ENCODE measurements around the gene C1orf159. TPM values are rescaled to one million over a fixed set of nuclear protein-coding genes. Genes with fewer than 3 reads are reported as not detected.

C1orf159 gene
- total and polyA plus RNA-seq, 2 donors from 2014 or later: 8.6 to 14.8 TPM

DNA sequence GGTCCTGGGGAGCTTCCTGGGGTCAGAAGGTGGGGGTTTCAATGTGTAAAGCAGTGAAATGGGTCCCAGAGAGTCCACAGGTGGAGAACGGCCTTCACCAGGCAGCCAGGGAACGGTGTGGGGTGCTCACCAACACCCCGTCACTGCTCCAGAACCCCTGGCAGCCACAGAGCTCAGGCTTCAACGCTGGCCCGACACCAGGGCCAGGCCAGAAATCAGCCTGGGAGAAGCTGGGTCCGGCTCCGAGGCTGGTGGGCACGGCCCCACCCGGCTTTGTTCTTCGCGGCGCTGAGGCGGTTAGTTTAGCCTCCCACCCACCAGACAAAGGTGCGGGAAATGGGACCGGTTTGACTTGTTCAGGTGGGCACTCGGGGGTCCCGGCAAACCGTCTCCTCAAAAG, 24.8 kb upstream of the C1orf159 start:
- peaks cover 0 to 4% (median 0%) of the 10 kb centered on the region in 3 donors for H3K4me1 ChIP-seq (ENCODE audit: control insufficient read depth in 2 of 3, insufficient read depth in 2 of 3, low read depth in 1 of 3, low read length in 3 of 3)
- no peak overlapping the region for H3K4me3 ChIP-seq (ENCODE audit: low read length in 3 of 3)
- intact Hi-C loops (cut with DNase I): no loop called here
- FAIRE-seq: no peak
- no peak overlapping the region for H3K9ac ChIP-seq (ENCODE audit: low read length in 3 of 3)
- TF ChIP-seq, protein P1, sequence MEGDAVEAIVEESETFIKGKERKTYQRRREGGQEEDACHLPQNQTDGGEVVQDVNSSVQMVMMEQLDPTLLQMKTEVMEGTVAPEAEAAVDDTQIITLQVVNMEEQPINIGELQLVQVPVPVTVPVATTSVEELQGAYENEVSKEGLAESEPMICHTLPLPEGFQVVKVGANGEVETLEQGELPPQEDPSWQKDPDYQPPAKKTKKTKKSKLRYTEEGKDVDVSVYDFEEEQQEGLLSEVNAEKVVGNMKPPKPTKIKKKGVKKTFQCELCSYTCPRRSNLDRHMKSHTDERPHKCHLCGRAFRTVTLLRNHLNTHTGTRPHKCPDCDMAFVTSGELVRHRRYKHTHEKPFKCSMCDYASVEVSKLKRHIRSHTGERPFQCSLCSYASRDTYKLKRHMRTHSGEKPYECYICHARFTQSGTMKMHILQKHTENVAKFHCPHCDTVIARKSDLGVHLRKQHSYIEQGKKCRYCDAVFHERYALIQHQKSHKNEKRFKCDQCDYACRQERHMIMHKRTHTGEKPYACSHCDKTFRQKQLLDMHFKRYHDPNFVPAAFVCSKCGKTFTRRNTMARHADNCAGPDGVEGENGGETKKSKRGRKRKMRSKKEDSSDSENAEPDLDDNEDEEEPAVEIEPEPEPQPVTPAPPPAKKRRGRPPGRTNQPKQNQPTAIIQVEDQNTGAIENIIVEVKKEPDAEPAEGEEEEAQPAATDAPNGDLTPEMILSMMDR (IDR thresholded peaks at IDR 0.05; ENCODE audit: borderline replicate concordance, extremely low read depth, insufficient read depth): no peak
- H3K27me3 ChIP-seq (ENCODE audit: control insufficient read depth, insufficient read depth, low read length): no peaks in the 10 kb centered on the region
- DNase-seq: no peak
- H3K27ac ChIP-seq (ENCODE audit: low read depth in 2 of 2, low read length in 2 of 2): no peak overlapping the region
- H3K9me3 ChIP-seq (ENCODE audit: control insufficient read depth in 2 of 3, insufficient read depth in 1 of 3, low read length in 3 of 3): no peaks in the 10 kb centered on the region
- no peaks in the 10 kb centered on the region for H3K36me3 ChIP-seq (ENCODE audit: control insufficient read depth in 2 of 3, insufficient read depth in 3 of 3, low read length in 3 of 3)

DNA sequence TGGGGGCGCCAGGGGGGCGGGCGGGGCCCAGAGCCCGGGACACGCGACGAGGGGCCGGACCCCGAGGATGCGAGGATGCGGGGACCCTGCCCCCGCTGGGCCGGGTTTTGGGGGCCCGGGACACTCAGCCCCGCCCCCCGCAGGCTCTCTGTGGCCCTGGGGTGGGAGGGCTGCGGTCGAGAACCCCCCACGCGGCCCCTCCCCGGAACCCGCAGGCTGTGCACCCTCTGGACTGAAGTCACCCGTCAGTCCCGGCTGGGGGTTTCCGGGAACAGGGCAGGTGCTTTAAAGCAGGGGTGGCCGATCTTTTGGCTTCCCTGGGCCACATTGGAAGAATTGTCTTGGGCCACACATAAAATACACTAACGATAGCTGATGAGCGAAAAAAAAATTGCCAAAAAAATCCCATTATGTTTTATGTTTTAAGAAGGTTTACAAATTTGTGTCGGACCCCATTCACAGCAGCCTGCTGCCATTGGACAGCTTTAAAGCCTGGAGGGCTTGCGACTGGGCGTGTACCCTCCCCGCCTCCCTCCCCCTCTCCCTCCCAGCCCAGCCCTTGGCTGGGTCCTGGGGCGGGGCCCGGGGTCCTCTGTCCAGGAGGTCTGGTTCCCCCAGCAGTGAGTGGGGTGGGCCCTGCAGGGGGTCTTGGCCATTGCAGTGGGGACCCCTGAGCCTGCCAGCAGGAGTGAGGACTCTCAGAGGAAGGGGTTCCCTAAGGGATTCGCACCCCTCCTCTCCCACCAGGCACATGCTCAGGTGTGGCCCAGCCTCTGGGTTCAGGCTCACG, 21.6 kb upstream of the C1orf159 start:
- intact Hi-C loops (cut with DNase I): no loop called here
- H3K4me3 ChIP-seq (ENCODE audit: low read length in 3 of 3): no peak overlapping the region
- FAIRE-seq (no peak), DNase-seq (peak in 1 of 5 donors; percentile 34)
- no peaks in the 10 kb centered on the region for H3K36me3 ChIP-seq (ENCODE audit: control insufficient read depth in 2 of 3, insufficient read depth in 3 of 3, low read length in 3 of 3)
- no peak overlapping the region for H3K9ac ChIP-seq (ENCODE audit: low read length in 3 of 3)
- no peaks in the 10 kb centered on the region for H3K27me3 ChIP-seq (ENCODE audit: control insufficient read depth, insufficient read depth, low read length)
- no peaks in the 10 kb centered on the region for H3K9me3 ChIP-seq (ENCODE audit: control insufficient read depth in 2 of 3, insufficient read depth in 1 of 3, low read length in 3 of 3)
- peaks cover 0 to 17% (median 10%) of the 10 kb centered on the region in 3 donors for H3K4me1 ChIP-seq (ENCODE audit: control insufficient read depth in 2 of 3, insufficient read depth in 2 of 3, low read depth in 1 of 3, low read length in 3 of 3)
- TF ChIP-seq, protein P1 (IDR thresholded peaks at IDR 0.05; ENCODE audit: borderline replicate concordance, extremely low read depth, insufficient read depth): no peak
- H3K27ac ChIP-seq (ENCODE audit: low read depth in 2 of 2, low read length in 2 of 2): no peak overlapping the region

DNA sequence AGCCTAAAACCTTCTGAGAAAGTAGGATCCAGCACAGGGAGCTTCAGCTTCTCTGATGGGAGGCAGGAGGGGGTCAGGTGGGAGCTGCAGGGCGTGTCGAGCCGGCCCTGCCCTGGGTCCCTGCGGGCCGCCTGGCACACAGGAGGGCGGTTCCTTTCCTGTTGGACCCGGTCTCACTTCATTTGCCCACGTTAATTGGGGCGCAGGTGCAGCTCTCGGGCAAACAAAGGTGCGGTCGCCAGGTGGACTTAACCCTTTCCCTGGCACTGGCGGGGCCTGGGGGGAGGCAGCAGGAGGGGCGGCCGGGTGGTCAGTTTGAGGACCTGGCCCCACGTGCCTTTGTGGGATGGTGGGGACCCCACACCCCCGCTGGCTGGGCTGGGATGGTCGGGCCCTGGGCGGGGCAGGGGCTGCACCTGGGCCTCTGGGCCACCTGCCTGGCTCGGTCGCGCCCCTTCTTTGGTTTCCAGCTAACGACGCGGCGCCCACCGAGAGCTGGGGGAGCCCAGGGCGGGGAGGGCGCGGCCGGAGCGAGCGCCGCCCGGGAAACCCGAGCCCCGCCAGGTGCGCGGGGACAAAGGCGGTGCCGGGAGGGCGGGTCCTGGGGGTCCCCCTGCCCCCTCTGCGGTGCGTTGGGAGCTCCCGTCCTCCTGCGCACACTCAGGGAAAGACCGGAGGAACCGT, 20.8 kb upstream of the C1orf159 start:
- H3K27ac ChIP-seq (ENCODE audit: low read depth in 2 of 2, low read length in 2 of 2): peak overlapping the region; percentile 57 to 60
- FAIRE-seq (no peak), DNase-seq (peak in 4 of 5 donors; percentile 73 to 81 (median 76))
- no peaks in the 10 kb centered on the region for H3K27me3 ChIP-seq (ENCODE audit: control insufficient read depth, insufficient read depth, low read length)
- intact Hi-C loops (cut with DNase I): no loop called here
- peaks cover 0 to 23% (median 10%) of the 10 kb centered on the region in 3 donors for H3K4me1 ChIP-seq (ENCODE audit: control insufficient read depth in 2 of 3, insufficient read depth in 2 of 3, low read depth in 1 of 3, low read length in 3 of 3)
- no peaks in the 10 kb centered on the region for H3K36me3 ChIP-seq (ENCODE audit: control insufficient read depth in 2 of 3, insufficient read depth in 3 of 3, low read length in 3 of 3)
- no peak overlapping the region for H3K4me3 ChIP-seq (ENCODE audit: low read length in 3 of 3)
- no peaks in the 10 kb centered on the region for H3K9me3 ChIP-seq (ENCODE audit: control insufficient read depth in 2 of 3, insufficient read depth in 1 of 3, low read length in 3 of 3)
- no peak overlapping the region for H3K9ac ChIP-seq (ENCODE audit: low read length in 3 of 3)
- TF ChIP-seq, protein P1 (IDR thresholded peaks at IDR 0.05; ENCODE audit: borderline replicate concordance, extremely low read depth, insufficient read depth): no peak

All from kidney (tissue), 14 donors.